Adrenal gland (tissue), 12 donors: Measurements from ENCODE around the gene LEUTX. TPM values are rescaled to one million over a fixed set of nuclear protein-coding genes. Genes with fewer than 3 reads are reported as not detected.

Experiments used
- DNase-seq, 7 donors: peaks; one replicate each; pipeline ENCODE4 v3.0.0-alpha.2; 2019 to 2020
- H3K27ac ChIP-seq, 5 donors: fragments of 200-600 bp; sonication (generic) in 4 of 5; 1 replicate in 3 of 5; 2 replicates in 2 of 5; pipeline versions ENCODE4 v1.5.1 to v1.8.0; 2016 to 2020; ENCODE audit warnings: mild to moderate bottlenecking in 1 of 5
- H3K27me3 ChIP-seq: fragments of 200-600 bp; 2 replicates; pipeline ENCODE4 v1.8.0; 2021
- H3K36me3 ChIP-seq, 2 donors: fragments of 200-600 bp; replicated peaks in 1 of 2; 1 replicate in 1 of 2; 2 replicates in 1 of 2; pipeline versions ENCODE4 v1.5.1 to v1.8.0; 2018 to 2022
- H3K4me1 ChIP-seq, 2 donors: fragments of 200-600 bp; replicated peaks in 1 of 2; 1 replicate in 1 of 2; 2 replicates in 1 of 2; pipeline versions ENCODE4 v1.5.1 to v1.8.0; 2018 to 2021
- H3K4me3 ChIP-seq, 4 donors: fragments of 200-600 bp; sonication (generic) in 3 of 4; one replicate each; pipeline ENCODE4 v1.5.1; 2016 to 2018
- H3K9me3 ChIP-seq, 3 donors: fragments of 200-600 bp; sonication (generic) in 1 of 3; replicated peaks in 1 of 3; 1 replicate in 2 of 3; 2 replicates in 1 of 3; pipeline versions ENCODE4 v1.5.1 to v1.8.0; 2016 to 2021
- CTCF ChIP-seq, 6 experiments: fragments of 450-650 bp in 4 of 6; fragments of 200-600 bp in 2 of 6; sonication (generic) in 1 of 6; IDR thresholded peaks; 1 replicate in 5 of 6; 2 replicates in 1 of 6; pipeline versions ENCODE4 v1.5.1 to v1.8.0; 2016 to 2021; ENCODE audit warnings: antibody characterized with exemption in 6 of 6, mild to moderate bottlenecking in 2 of 6, moderate library complexity in 1 of 6
- POLR2A ChIP-seq, 2 donors: fragments of 450-650 bp; IDR thresholded peaks; one replicate each; pipeline ENCODE4 v1.6.1; 2017; ENCODE audit warnings: antibody characterized with exemption in 2 of 2, mild to moderate bottlenecking in 2 of 2, moderate library complexity in 1 of 2
- WGBS, 4 donors: extraction: QIAGEN DNeasy Blood & Tissue Kit in 2 of 4; methylation state at CpG; one replicate each; pipeline versions ENCODE4 v1.1.5 to v1.1.7; 2013 to 2017; 5-methylcytosine and 5-hydroxymethylcytosine counted together
- intact Hi-C, 2 donors: fragments of 100-400 bp; cut with DNase I; formaldehyde crosslinking; loops; one replicate each; pipeline versions ENCODE4 v1.14.1 to v1.15.0; 2022 to 2023
- polyA plus RNA-seq, 3 donors: library from polyadenylated mRNA; stranded (reverse); fragments of 200-250 nt in 2 of 3; fragments of 350-450 nt in 1 of 3; fragmentation: Illumina TruSeq in 1 of 3; extraction: RNeasy Lipid Tissue Mini Kit (QIAGEN cat#74804) in 1 of 3; gene quantifications; one replicate each; pipeline ENCODE4 v1.2.3, GENCODE V29; 2013 to 2014
- total RNA-seq, 9 donors: library from RNA; depleted of rRNA in 4 of 9; stranded (reverse); fragments of >200 nt in 4 of 9; fragments of 120-200 nt in 1 of 9; fragmentation: NEBNext Ultra II Directional in 1 of 9; extraction: Animal tissue kit (Norgen Biotek cat#: 25700) in 1 of 9; gene quantifications; one replicate each; pipeline versions ENCODE4 v1.1.0 to v1.2.4, GENCODE V29; 2013 to 2023
- donor health status: healthy with polysubstance abuse.
- donor health status: Bipolar disorder and iron deficiency.
- donor health status: DM: yes; HTN: yes; CAD: no.
- donor health status: DM: no; HTN: no; CAD: no.
- donor health status: DM: no; HTN: no; CAD: no.
- donor health status: DM: yes; HTN: yes; CAD: no.

LEUTX gene
- total and polyA plus RNA-seq, 12 donors: not detected

- 79 to 94% (median 87%) methylated on average over 5 of the region's 5 CpGs for WGBS, 4 donors
- no peaks in the 10 kb centered on the region for H3K4me1 ChIP-seq
- TF ChIP-seq CTCF (IDR thresholded peaks at IDR 0.05) (no peak), POLR2A (IDR thresholded peaks at IDR 0.05) (no peak)
- no peaks in the 10 kb centered on the region for H3K27me3 ChIP-seq
- H3K27ac ChIP-seq: no peak overlapping the region
- H3K4me3 ChIP-seq: no peak overlapping the region
- intact Hi-C loops: no loop called here
- no peaks in the 10 kb centered on the region for H3K9me3 ChIP-seq
- no peaks in the 10 kb centered on the region for H3K36me3 ChIP-seq
- DNase-seq: no peak
These were observed 28.7 kb upstream of the LEUTX start for GRCh38 chr19:39749981-39750380.

GRCh38 chr19:39752390-39752789 lies 26.3 kb upstream of the LEUTX start:
- H3K27me3 ChIP-seq: no peaks in the 10 kb centered on the region
- TF ChIP-seq CTCF (IDR thresholded peaks at IDR 0.05) (no peak), POLR2A (IDR thresholded peaks at IDR 0.05) (no peak)
- H3K4me1 ChIP-seq: no peaks in the 10 kb centered on the region
- DNase-seq: no peak
- no peaks in the 10 kb centered on the region for H3K36me3 ChIP-seq
- no peak overlapping the region for H3K4me3 ChIP-seq
- H3K9me3 ChIP-seq: no peaks in the 10 kb centered on the region
- H3K27ac ChIP-seq: no peak overlapping the region
- intact Hi-C loops: no loop called here

GRCh38 chr19:39752795-39753194 lies 25.9 kb upstream of the LEUTX start:
- no peak for DNase-seq
- Histone ChIP-seq H3K27me3 (no peaks in the 10 kb centered on the region), H3K4me3 (no peak overlapping the region), H3K9me3 (no peaks in the 10 kb centered on the region), H3K27ac (no peak overlapping the region), H3K4me1 (no peaks in the 10 kb centered on the region), H3K36me3 (no peaks in the 10 kb centered on the region)
- intact Hi-C loops: no loop called here
- TF ChIP-seq POLR2A (IDR thresholded peaks at IDR 0.05) (no peak), CTCF (IDR thresholded peaks at IDR 0.05) (no peak)

GRCh38 chr19:39754544-39754943 lies 24.1 kb upstream of the LEUTX start:
- H3K27ac ChIP-seq: no peak overlapping the region
- intact Hi-C loops: no loop called here
- WGBS, 4 donors: 79 to 99% (median 87%) methylated on average over 2 of the region's 2 CpGs

More at GRCh38 chr19:39754544-39754943, 24.1 kb upstream of the LEUTX start:
- Histone ChIP-seq H3K36me3 (no peaks in the 10 kb centered on the region), H3K4me1 (no peaks in the 10 kb centered on the region), H3K9me3 (no peaks in the 10 kb centered on the region), H3K27me3 (no peaks in the 10 kb centered on the region), H3K4me3 (no peak overlapping the region)
- TF ChIP-seq POLR2A (IDR thresholded peaks at IDR 0.05) (no peak), CTCF (IDR thresholded peaks at IDR 0.05) (no peak)
- DNase-seq: no peak
